HG03520 (cell line): Measurements from ENCODE around the gene GKN2.

ENCODE experiments used
- ATAC-seq: cut with Tn5 transposase; IDR thresholded peaks from one replicate; pipeline ENCODE4 v1.9.1; 2021; ENCODE audit warnings: mild to moderate bottlenecking, moderate library complexity; ENCODE audit not compliant: unreplicated experiment

The GKN2 gene

DNA sequence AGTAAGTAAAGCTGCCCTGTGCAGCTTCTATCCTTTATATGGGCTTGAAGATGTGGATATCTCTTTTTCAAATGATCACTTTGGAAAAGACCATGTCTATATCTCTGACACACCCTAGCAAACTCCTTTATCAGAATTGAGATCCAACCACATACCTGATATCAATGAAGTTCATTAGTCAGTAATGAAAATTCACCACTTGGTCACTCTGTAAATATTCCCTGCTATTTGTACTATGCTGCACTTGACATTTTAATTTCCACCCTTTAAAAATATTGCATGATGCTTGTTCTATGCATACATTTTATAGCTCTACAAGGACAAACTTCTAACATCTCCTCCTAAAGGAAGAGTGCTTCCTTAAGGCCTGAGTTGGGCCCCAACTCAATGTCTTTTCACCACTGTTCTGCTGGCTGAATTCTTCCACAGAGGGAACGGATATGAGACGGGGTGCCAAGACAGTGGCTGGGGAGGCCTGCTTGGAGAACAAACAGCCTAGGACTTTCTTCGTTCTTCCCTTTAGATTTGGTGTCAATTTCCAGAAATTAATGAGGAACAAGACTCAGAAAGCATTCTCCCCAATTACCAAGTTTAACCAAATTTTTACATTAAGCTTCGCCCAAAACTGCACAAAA lies at the start of gene GKN2:
GKN2 (minus strand) TSS at position 7 of the 635 bp plus-strand sequence. CDS start 32 bp downstream, outside the sequence.
- ATAC-seq, result no peak

- ATAC-seq, result no peak
Observed at GRCh38 chr2:69001879-69002278, 49.2 kb upstream of the GKN2 start.

DNA sequence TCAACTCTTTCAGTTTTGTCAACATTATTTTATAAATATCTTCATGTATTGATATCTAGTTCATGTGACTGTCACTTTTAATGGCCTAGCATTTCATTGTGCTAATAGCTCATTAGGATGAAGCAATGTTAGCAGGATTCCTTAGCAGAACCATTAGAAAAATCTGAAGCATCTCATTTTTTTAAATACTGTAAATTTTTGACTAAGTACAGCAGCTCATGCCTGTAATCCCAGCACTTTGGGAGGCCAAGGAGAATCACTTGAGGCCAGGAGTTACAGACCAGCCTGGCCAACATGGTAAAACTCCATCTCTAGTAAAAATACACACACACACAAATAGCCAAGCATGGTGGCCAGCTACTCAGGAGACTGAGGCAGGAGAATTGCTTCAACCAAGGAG lies 44.7 kb upstream of the GKN2 start:
- no peak for ATAC-seq

GRCh38 chr2:68995916-68996315 lies 43.2 kb upstream of the GKN2 start:
- no peak for ATAC-seq

DNA sequence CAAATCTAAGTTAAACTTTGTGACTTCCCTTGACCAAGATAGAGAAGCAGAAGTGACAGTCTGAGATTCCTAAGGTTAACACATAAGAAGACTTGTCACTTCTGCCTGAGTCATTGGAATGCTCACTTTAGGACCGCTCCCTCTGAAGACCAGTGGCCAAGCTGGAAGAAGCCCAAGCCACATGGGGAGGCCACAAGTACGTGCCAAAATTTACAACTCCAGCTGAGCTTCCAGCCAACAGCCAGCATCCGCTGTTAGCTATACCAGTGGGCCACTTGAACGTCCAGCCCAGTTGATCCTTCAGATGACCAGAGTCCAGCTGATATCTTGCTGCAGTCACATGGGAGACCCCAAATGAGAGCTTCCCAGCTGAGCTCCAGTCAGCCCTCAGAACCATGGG lies 42.2 kb upstream of the GKN2 start:
- no peak for ATAC-seq

- ATAC-seq, result no peak
Observed at GRCh38 chr2:68993660-68994059, 41.0 kb upstream of the GKN2 start.

GRCh38 chr2:68992933-68993332 lies 40.2 kb upstream of the GKN2 start:
- ATAC-seq, result no peak

- ATAC-seq, result no peak
Observed at GRCh38 chr2:68992341-68992740, 39.6 kb upstream of the GKN2 start.

- ATAC-seq, result no peak
Observed at GRCh38 chr2:68989035-68989434, 36.3 kb upstream of the GKN2 start.

- no peak for ATAC-seq
Observed at GRCh38 chr2:68987021-68987503, 34.4 kb upstream of the GKN2 start.

DNA sequence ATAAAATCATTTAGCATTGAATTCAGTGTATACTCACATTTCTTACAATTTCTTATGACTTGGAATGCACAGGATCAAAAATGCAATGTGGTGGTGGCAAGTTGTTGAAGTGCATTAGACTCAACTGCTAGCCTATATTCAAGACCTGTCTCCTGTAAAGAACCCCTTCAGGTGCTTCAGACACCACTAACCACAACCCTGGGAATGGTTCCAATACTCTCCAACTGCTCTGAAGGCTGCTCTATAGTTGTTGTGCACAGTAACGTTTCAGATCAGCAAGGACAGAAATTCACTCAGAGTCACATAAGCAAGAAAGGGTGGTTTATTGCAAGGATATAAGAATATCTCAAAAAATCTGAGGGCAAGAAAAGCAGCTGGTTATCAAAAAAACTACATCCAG lies 28.3 kb upstream of the GKN2 start:
- no peak for ATAC-seq

DNA sequence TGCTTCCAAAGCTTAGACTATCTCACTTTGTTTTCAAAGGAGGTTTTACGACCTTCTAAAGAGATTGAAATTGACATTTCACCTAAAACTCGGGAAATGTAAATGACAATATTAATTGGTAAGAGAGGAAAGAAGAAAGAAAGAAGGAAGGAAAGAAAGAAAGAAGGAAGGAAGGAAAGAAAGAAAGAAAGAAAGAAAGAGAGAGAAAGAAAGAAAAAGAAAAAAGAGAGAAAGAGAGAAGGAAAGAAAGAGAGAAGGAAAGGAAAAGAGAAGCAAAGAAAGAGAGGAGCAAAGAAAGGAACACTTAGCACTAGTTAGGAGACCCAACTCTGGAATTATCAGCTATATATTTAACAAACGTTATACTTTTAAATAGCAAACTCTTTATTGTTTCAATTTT lies 25.4 kb upstream of the GKN2 start:
- ATAC-seq, result no peak

DNA sequence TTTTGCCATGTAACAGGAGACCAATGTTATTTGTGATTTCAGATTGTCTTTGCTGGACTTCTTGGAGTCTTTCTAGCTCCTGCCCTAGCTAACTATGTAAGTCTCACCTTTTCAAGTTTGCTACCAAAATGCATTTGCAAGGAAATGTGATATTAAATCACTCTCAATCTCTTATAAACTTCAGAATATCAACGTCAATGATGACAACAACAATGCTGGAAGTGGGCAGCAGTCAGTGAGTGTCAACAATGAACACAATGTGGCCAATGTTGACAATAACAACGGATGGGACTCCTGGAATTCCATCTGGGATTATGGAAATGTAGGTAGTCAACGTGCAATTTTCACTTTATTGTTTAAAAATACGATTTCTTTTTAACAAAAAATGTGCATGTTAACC lies 24.8 kb upstream of the GKN2 start:
- no peak for ATAC-seq

DNA sequence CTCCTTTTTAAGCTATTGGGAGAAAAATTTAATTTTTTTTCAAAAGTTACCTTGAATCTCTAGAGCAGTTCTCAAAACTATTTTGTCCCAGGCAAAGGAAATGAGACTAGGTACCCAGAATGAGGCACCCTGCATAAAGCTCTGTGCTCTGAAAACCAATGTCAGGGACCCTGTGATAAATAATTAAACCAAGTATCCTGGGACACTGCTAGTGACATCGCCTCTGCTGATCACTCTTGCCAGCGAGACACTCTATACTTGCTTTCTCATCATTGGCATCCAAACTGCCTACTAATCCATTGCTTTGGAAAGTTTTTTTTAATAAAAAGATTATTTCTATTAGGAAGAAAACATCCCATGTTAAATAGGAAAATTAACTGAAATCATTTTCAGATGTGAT lies 23.2 kb upstream of the GKN2 start:
- no peak for ATAC-seq

- no peak for ATAC-seq
Observed at GRCh38 chr2:68974946-68975665, 22.4 kb upstream of the GKN2 start.

DNA sequence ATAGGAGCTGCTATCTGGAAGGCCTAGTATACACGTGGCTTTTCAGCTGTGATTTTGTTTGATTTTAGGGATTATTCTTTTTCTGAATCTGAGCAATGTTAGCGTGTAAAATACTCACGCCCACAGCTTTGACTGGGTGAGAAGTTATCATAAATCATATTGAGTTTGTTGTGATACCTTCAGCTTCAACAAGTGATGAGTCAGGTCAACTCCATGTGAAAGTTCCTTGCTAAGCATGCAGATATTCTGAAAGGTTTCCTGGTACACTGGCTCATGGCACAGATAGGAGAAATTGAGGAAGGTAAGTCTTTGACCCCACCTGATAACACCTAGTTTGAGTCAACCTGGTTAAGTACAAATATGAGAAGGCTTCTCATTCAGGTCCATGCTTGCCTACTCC lies 21.6 kb upstream of the GKN2 start, which contains the start of gene GKN1:
GKN1 (plus strand) TSS at position 386 of the 400 bp plus-strand sequence. CDS start 42 bp downstream, outside the sequence.
- ATAC-seq, result no peak

GRCh38 chr2:68971591-68972231 lies 19.0 kb upstream of the GKN2 start:
- ATAC-seq, result no peak

- no peak for ATAC-seq
Observed at GRCh38 chr2:68970566-68971265, 18.0 kb upstream of the GKN2 start.

- no peak for ATAC-seq
Observed at GRCh38 chr2:68969736-68970490, 17.2 kb upstream of the GKN2 start.

DNA sequence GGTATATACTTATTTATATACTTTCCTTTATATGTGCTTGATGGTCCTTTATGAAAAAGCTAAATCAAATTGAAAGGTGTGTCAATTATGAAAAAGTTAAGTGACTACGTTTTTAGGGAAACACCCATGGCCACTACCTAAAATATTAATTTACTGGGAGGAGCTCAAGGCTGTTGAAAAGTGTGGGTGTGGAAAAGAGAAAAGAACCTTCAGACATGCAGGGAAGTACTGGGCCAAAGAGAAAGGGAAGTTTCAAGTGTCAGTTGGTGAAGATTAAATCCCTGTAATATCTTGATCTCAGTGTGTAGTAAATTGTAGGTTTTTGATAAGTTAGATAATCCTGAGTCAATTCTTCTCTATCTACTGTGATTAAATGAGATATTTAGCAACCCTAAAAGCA lies 15.5 kb upstream of the GKN2 start:
- ATAC-seq, result no peak

DNA sequence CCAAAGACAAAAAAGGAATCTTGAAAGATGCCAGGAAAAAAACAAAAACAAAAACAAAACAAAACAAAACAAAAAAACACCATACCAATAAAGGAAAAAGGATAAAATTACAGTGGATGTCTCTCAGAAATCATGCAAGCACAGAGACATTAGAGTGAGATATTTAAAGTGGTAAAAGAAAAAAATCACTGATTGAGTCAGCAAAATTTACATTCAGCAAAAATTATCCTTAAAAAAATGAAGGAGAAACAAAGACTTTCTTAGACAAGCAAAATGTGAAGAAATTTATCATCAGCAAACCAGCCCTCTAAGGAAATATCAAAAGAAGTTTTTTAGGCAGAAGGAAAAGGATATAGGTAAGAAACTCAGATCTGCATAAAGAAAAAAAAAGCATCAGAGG lies 11.6 kb upstream of the GKN2 start:
- no peak for ATAC-seq
